Breast epithelium (tissue), 4 donors: Measurements from ENCODE around the gene SLC25A10. TPM values are rescaled to one million over a fixed set of nuclear protein-coding genes. Genes with fewer than 3 reads are reported as not detected.

Source experiments
- DNase-seq, 2 donors: peaks; one replicate each; pipeline ENCODE4 v3.0.0-alpha.2; 2019; ENCODE audit warnings: low spot score in 2 of 2
- H3K27ac ChIP-seq, 2 donors: fragments of 200-600 bp; sonication (generic) in 1 of 2; one replicate each; pipeline ENCODE4 v1.5.1; 2016 to 2019; ENCODE audit warnings: mild to moderate bottlenecking in 1 of 2
- H3K27me3 ChIP-seq, 2 donors: fragments of 200-600 bp; sonication (generic) in 1 of 2; one replicate each; pipeline versions ENCODE4 v1.5.1 to v1.6.0; 2017 to 2019; ENCODE audit warnings: control low read depth in 1 of 2, mild to moderate bottlenecking in 1 of 2
- H3K36me3 ChIP-seq: fragments of 200-600 bp; one replicate; pipeline ENCODE4 v1.5.1; 2019
- H3K4me1 ChIP-seq, 2 donors: fragments of 200-600 bp; sonication (generic); one replicate each; pipeline ENCODE4 v1.5.1; 2016 to 2019; ENCODE audit warnings: control low read depth in 1 of 2
- H3K4me3 ChIP-seq, 3 donors: fragments of 200-600 bp; sonication (generic); 1 replicate in 2 of 3; 2 replicates in 1 of 3; pipeline ENCODE4 v1.5.1; 2016 to 2019; ENCODE audit warnings: mild to moderate bottlenecking in 3 of 3, moderate library complexity in 2 of 3
- H3K9me3 ChIP-seq, 2 donors: fragments of 200-600 bp; sonication (generic) in 1 of 2; one replicate each; pipeline ENCODE4 v1.5.1; 2016 to 2019; ENCODE audit warnings: control low read depth in 1 of 2
- POLR2A ChIP-seq: fragments of 450-650 bp; IDR thresholded peaks from one replicate; pipeline ENCODE4 v1.6.1; 2016; ENCODE audit warnings: antibody characterized with exemption, mild to moderate bottlenecking, moderate library complexity
- POLR2AphosphoS5 ChIP-seq, 3 donors: sonication (generic); formaldehyde crosslinking; IDR thresholded peaks; one replicate each; pipeline ENCODE4 v1.6.1; 2017; ENCODE audit warnings: antibody characterized with exemption in 3 of 3
- intact Hi-C: fragments of 100-400 bp; cut with DNase I; formaldehyde crosslinking; loops from one replicate; pipeline ENCODE4 v1.15.1; 2023; ENCODE audit warnings: low total_unique reads
- total RNA-seq, 3 donors: library from RNA; depleted of rRNA; stranded (reverse); fragments of >200 nt; gene quantifications; one replicate each; pipeline ENCODE4 v1.1.0, GENCODE V29; 2016
- TF ChIP-seq, protein P1 (sequence below), 3 donors: fragments of 450-650 bp; IDR thresholded peaks; one replicate each; pipeline ENCODE4 v1.5.1; 2016 to 2017; ENCODE audit warnings: antibody characterized with exemption in 3 of 3, mild to moderate bottlenecking in 3 of 3, moderate library complexity in 3 of 3

Gene SLC25A10
- 10 to 100 TPM in 2 of 3 donors, 1 to 10 TPM in 1; 9.8 to 28.0 (median 24.4) TPM for total RNA-seq

DNA sequence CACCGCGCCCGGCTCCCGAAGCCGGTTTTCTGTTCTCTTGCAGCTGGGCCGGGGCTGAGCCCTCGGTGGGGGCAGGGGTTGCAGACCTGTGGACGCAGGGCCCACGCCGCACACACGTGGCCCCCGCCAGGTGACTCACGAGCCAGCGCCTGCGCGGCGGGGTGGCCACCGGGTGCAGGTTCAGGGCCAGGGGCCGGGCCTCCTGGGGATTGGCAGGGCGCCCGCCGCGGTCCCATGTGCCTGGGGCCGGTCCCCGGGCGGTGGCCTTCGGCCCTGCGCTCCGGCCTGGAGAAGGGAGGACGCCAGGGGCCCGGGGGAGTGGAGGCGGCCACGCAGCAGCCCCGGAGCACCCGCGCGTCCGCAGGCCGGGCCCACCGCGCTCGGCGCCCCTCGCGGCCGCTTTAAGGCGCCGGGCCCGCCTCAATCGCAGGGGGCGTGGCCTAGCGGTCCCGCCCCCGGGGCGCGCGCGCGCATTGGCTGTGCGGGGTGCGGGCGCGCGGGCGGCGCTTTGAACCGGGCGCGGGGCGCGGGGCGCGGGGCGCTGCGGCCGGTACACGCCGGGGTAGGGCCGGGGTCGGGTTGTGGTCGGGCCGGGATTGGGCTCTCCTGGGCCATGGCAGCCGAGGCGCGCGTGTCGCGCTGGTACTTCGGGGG lies at the start of gene SLC25A10:
Gene SLC25A10, plus strand, starts transcription at position 471 of the 654 bp plus-strand sequence. Its CDS starts 143 bp downstream, at position 614.
- Histone ChIP-seq H3K4me3 (peak within 1 kb of the TSS; percentile 79 to 94 (median 80)), H3K36me3 (no peaks in the 10 kb centered on the region), H3K27me3 (no peaks in the 10 kb centered on the region), H3K27ac (peak within 1 kb of the TSS; percentile 42 to 71), H3K4me1 (peaks cover 11 to 19% of the 10 kb centered on the region in 2 donors), H3K9me3 (no peaks in the 10 kb centered on the region)
- intact Hi-C loops = no loop called here
- DNase-seq = peak; percentile 55 to 72
- TF ChIP-seq, protein P1, sequence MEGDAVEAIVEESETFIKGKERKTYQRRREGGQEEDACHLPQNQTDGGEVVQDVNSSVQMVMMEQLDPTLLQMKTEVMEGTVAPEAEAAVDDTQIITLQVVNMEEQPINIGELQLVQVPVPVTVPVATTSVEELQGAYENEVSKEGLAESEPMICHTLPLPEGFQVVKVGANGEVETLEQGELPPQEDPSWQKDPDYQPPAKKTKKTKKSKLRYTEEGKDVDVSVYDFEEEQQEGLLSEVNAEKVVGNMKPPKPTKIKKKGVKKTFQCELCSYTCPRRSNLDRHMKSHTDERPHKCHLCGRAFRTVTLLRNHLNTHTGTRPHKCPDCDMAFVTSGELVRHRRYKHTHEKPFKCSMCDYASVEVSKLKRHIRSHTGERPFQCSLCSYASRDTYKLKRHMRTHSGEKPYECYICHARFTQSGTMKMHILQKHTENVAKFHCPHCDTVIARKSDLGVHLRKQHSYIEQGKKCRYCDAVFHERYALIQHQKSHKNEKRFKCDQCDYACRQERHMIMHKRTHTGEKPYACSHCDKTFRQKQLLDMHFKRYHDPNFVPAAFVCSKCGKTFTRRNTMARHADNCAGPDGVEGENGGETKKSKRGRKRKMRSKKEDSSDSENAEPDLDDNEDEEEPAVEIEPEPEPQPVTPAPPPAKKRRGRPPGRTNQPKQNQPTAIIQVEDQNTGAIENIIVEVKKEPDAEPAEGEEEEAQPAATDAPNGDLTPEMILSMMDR (IDR thresholded peaks at IDR 0.05) = peak in 1 of 3 donors; percentile 51
- TF ChIP-seq POLR2A = no peak
- TF ChIP-seq POLR2AphosphoS5 (IDR thresholded peaks at IDR 0.05) = no peak

DNA sequence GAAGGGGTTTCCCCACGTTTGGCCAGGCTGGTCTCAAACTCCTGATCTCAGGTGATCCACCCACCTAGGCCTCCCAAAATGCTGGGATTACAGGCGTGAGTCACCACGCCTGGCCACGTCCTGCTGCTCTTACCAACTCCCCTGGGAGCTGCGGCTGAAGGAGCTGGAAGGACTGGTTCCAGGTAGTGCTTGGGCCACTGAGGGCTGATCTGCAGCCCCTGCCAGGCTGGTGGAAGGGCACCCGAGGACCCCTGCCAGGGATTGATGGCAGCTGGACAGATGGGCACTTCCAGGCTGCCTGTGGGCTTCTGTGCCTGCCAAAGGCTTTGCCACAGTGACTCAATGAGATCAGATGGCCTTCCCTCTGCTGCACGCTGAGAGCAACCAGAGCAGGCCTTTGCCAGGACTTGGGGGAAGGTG lies 48.0 kb upstream of the SLC25A10 start:
- H3K27ac ChIP-seq = no peak overlapping the region
- H3K4me3 ChIP-seq = no peak overlapping the region
- intact Hi-C loops = no loop called here
- H3K36me3 ChIP-seq = no peaks in the 10 kb centered on the region
- DNase-seq = no peak
- H3K4me1 ChIP-seq = peaks cover 0 to 13% of the 10 kb centered on the region in 2 donors
- H3K9me3 ChIP-seq = no peaks in the 10 kb centered on the region
- H3K27me3 ChIP-seq = no peaks in the 10 kb centered on the region
- TF ChIP-seq, protein P1 (IDR thresholded peaks at IDR 0.05) = no peak
- no peak for TF ChIP-seq POLR2A
- no peak for TF ChIP-seq POLR2AphosphoS5 (IDR thresholded peaks at IDR 0.05)

GRCh38 chr17:81665205-81666091 lies 46.6 kb upstream of the SLC25A10 start:
- Histone ChIP-seq H3K4me1 (peaks cover 0 to 13% of the 10 kb centered on the region in 2 donors), H3K27ac (peak overlapping the region; percentile 91 to 93), H3K27me3 (no peaks in the 10 kb centered on the region), H3K9me3 (no peaks in the 10 kb centered on the region), H3K4me3 (peak overlapping the region; percentile 78 to 99 (median 98)), H3K36me3 (no peaks in the 10 kb centered on the region)
- TF ChIP-seq, protein P1 (IDR thresholded peaks at IDR 0.05) = no peak
- TF ChIP-seq POLR2AphosphoS5 (IDR thresholded peaks at IDR 0.05) (no peak), POLR2A (no peak)
- intact Hi-C loops = no loop called here
- no peak for DNase-seq

DNA sequence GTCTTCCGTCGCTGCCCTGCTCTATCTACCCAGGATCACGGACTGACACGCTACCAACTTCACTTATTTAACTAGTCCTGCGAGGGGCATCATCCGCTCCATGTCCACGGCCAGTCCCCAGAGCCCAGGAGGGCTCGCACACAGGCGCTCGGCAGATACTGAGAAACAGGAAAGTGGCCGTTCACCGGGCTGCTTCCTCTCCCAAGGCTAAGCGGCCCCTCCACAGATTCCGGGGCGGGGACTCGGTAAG lies 46.1 kb upstream of the SLC25A10 start:
- no peak for TF ChIP-seq POLR2A
- TF ChIP-seq, protein P1 (IDR thresholded peaks at IDR 0.05) = no peak
- peak overlapping the region; percentile 91 to 93 for H3K27ac ChIP-seq

More for the DNA sequence above, 46.1 kb upstream of the SLC25A10 start:
- peaks cover 0 to 13% of the 10 kb centered on the region in 2 donors for H3K4me1 ChIP-seq
- H3K9me3 ChIP-seq = no peaks in the 10 kb centered on the region
- DNase-seq = no peak
- H3K36me3 ChIP-seq = no peaks in the 10 kb centered on the region
- H3K27me3 ChIP-seq = no peaks in the 10 kb centered on the region
- peak overlapping the region; percentile 78 to 99 (median 98) for H3K4me3 ChIP-seq
- intact Hi-C loops = no loop called here
